IMR-90 (cell line): ENCODE results near the gene SLC37A1. TPM values are rescaled to one million over a fixed set of nuclear protein-coding genes. Genes with fewer than 3 reads are reported as not detected.

ENCODE experiments used
- ATAC-seq: fragments of 200-7000 bp; cut with Tn5 transposase; 2 replicates; pipeline ENCODE4 v1.9.1; 2020; ENCODE audit warnings: low read depth, mild to moderate bottlenecking, moderate library complexity
- BruUV-seq: library from RNA; stranded (reverse); fragments of 400-500 nt; replicated peaks from 2 replicates; lab custom pipeline; 2021; lab: Mats Ljungman, UMichigan
- CTCF ChIA-PET: fragments of 300-600 bp; formaldehyde crosslinking; extraction: SDS; loops from one replicate; lab custom pipeline; 2021; ENCODE audit warnings: antibody characterized with exemption; lab: Yijun Ruan, JAX
- POLR2A ChIA-PET: fragments of 300-600 bp; sonication (Branson Sonifier 250); formaldehyde crosslinking; loops from one replicate; lab custom pipeline; 2022; ENCODE audit warnings: antibody characterized with exemption; ENCODE audit not compliant: unreplicated experiment; lab: Charles Lee
- DNase-seq: peaks from one replicate; pipeline ENCODE4 v3.0.0; 2013
- H2AFZ ChIP-seq: replicated peaks from 2 replicates; pipeline ENCODE3; 2013; ENCODE audit warnings: low read length, mild to moderate bottlenecking; ENCODE audit not compliant: poor library complexity
- H2AK5ac ChIP-seq: 2 replicates; pipeline ENCODE4 v1.6.1; 2013; ENCODE audit warnings: low read depth, low read length, inconsistent platforms
- H2AK9ac ChIP-seq: replicated peaks from 2 replicates; pipeline ENCODE3; 2013; ENCODE audit warnings: mild to moderate bottlenecking, low read depth, low read length, moderate library complexity; ENCODE audit not compliant: poor library complexity
- H2BK120ac ChIP-seq: 2 replicates; pipeline ENCODE4 v1.6.1; 2013; ENCODE audit warnings: low read depth, low read length, inconsistent platforms
- H2BK15ac ChIP-seq: 3 replicates; pipeline ENCODE4 v1.6.1; 2013; ENCODE audit warnings: low read depth, low read length, inconsistent platforms
- H2BK20ac ChIP-seq: 2 replicates; pipeline ENCODE4 v1.6.1; 2013; ENCODE audit warnings: low read depth, mild to moderate bottlenecking, inconsistent platforms, low read length, moderate library complexity
- H2BK5ac ChIP-seq: 2 replicates; pipeline ENCODE4 v1.6.1; 2013; ENCODE audit warnings: mild to moderate bottlenecking, low read depth, low read length, inconsistent platforms; ENCODE audit not compliant: poor library complexity, severe bottlenecking
- H3K14ac ChIP-seq: replicated peaks from 2 replicates; pipeline ENCODE4 v1.6.1; 2013; ENCODE audit warnings: low read depth, low read length, inconsistent platforms
- H3K18ac ChIP-seq: 2 replicates; pipeline ENCODE4 v1.6.1; 2013; ENCODE audit warnings: low read depth, low read length, control low read depth
- H3K23ac ChIP-seq: 2 replicates; pipeline ENCODE4 v1.6.1; 2013; ENCODE audit warnings: low read depth, low read length, inconsistent platforms
- H3K27ac ChIP-seq: 2 replicates; pipeline ENCODE4 v1.5.1; 2013; ENCODE audit warnings: mild to moderate bottlenecking, control low read depth, low read length; ENCODE audit not compliant: insufficient read depth
- H3K27me3 ChIP-seq: 2 replicates; pipeline ENCODE4 v1.6.1; 2013; ENCODE audit warnings: low read length; ENCODE audit not compliant: control insufficient read depth, insufficient read depth
- H3K36me3 ChIP-seq: 2 replicates; pipeline ENCODE4 v1.6.1; 2013; ENCODE audit warnings: low read length, mixed read lengths; ENCODE audit not compliant: control insufficient read depth, insufficient read depth
- H3K4ac ChIP-seq: 2 replicates; pipeline ENCODE4 v1.6.1; 2013; ENCODE audit warnings: low read depth, low read length, inconsistent platforms
- H3K4me1 ChIP-seq: 2 replicates; pipeline ENCODE4 v1.6.1; 2013; ENCODE audit warnings: low read length, mixed read lengths; ENCODE audit not compliant: control insufficient read depth, insufficient read depth
- H3K4me2 ChIP-seq: 2 replicates; pipeline ENCODE4 v1.6.1; 2013; ENCODE audit warnings: low read depth, mild to moderate bottlenecking, control low read depth, low read length, moderate library complexity
- H3K4me3 ChIP-seq: 2 replicates; pipeline ENCODE4 v1.5.1; 2013; ENCODE audit warnings: low read depth, mild to moderate bottlenecking, control low read depth, low read length, moderate library complexity; ENCODE audit not compliant: insufficient read depth
- H3K56ac ChIP-seq: 2 replicates; pipeline ENCODE4 v1.6.1; 2013; ENCODE audit warnings: low read length, inconsistent platforms; ENCODE audit not compliant: insufficient read depth; ENCODE audit errors: extremely low read depth
- H3K79me1 ChIP-seq, 2 experiments: 2 replicates each; pipeline ENCODE4 v1.6.1; 2013; ENCODE audit warnings: low read length in 2 of 2, inconsistent platforms in 1 of 2, low read depth in 1 of 2
- H3K9ac ChIP-seq: 2 replicates; pipeline ENCODE4 v1.6.1; 2013; ENCODE audit warnings: low read depth, low read length, control low read depth
- H3K9me1 ChIP-seq: 2 replicates; pipeline ENCODE4 v1.6.1; 2013; ENCODE audit warnings: low read length, inconsistent platforms; ENCODE audit not compliant: insufficient read depth
- H3K9me3 ChIP-seq: 2 replicates; pipeline ENCODE4 v1.6.1; 2013; ENCODE audit warnings: low read length; ENCODE audit not compliant: control insufficient read depth, insufficient read depth
- H4K20me1 ChIP-seq: 2 replicates; pipeline ENCODE4 v1.6.1; 2013; ENCODE audit warnings: low read length, inconsistent platforms; ENCODE audit not compliant: insufficient read depth
- H4K5ac ChIP-seq: 2 replicates; pipeline ENCODE4 v1.6.1; 2013; ENCODE audit warnings: mild to moderate bottlenecking, low read depth, low read length, control low read depth
- H4K8ac ChIP-seq, 2 experiments: 2 replicates each; pipeline ENCODE4 v1.6.1; 2013; ENCODE audit warnings: low read depth in 2 of 2, low read length in 2 of 2, control low read depth in 1 of 2, inconsistent platforms in 1 of 2
- H4K91ac ChIP-seq: 2 replicates; pipeline ENCODE4 v1.6.1; 2013; ENCODE audit warnings: low read depth, low read length, inconsistent platforms; ENCODE audit not compliant: insufficient read depth
- BHLHE40 ChIP-seq: fragments of 150-350 bp; IDR thresholded peaks from 2 replicates; pipeline ENCODE4 v1.6.1; 2016; ENCODE audit warnings: mild to moderate bottlenecking, low read depth, low read length
- CEBPB ChIP-seq: IDR thresholded peaks from 2 replicates; pipeline ENCODE4 v1.6.1; 2012; ENCODE audit warnings: low read depth, low read length, improper control_type of control experiment
- CHD1 ChIP-seq: IDR thresholded peaks from 2 replicates; pipeline ENCODE4 v1.6.1; 2012; ENCODE audit warnings: low read depth, low read length, improper control_type of control experiment
- FOS ChIP-seq: fragments of 150-350 bp; IDR thresholded peaks from 2 replicates; pipeline ENCODE4 v1.6.1; 2016; ENCODE audit warnings: low read depth, low read length
- MAFK ChIP-seq: IDR thresholded peaks from 2 replicates; pipeline ENCODE4 v1.6.1; 2012; ENCODE audit warnings: low read depth, low read length, improper control_type of control experiment
- MAZ ChIP-seq: IDR thresholded peaks from 2 replicates; pipeline ENCODE4 v1.6.1; 2012; ENCODE audit warnings: low read depth, mild to moderate bottlenecking, low read length, improper control_type of control experiment, moderate library complexity, borderline replicate concordance
- MXI1 ChIP-seq: IDR thresholded peaks from 2 replicates; pipeline ENCODE4 v1.6.1; 2012; ENCODE audit warnings: low read depth, mild to moderate bottlenecking, low read length, moderate library complexity, borderline replicate concordance
- NFE2L2 ChIP-seq: fragments of 150-350 bp; IDR thresholded peaks from 2 replicates; pipeline ENCODE4 v1.6.1; 2016; ENCODE audit warnings: low read depth, mild to moderate bottlenecking, low read length
- POLR2A ChIP-seq: IDR thresholded peaks from 2 replicates; pipeline ENCODE4 v1.6.1; 2012; ENCODE audit warnings: mild to moderate bottlenecking, low read depth, low read length
- RAD21 ChIP-seq: IDR thresholded peaks from 2 replicates; pipeline ENCODE4 v1.6.1; 2012; ENCODE audit warnings: low read length, improper control_type of control experiment
- RCOR1 ChIP-seq: IDR thresholded peaks from 2 replicates; pipeline ENCODE4 v1.6.1; 2012; ENCODE audit warnings: mild to moderate bottlenecking, low read length, improper control_type of control experiment; ENCODE audit not compliant: insufficient replicate concordance
- RFX5 ChIP-seq: IDR thresholded peaks from 2 replicates; pipeline ENCODE4 v1.8.0; 2012; ENCODE audit warnings: low read depth, mild to moderate bottlenecking, low read length, moderate library complexity
- WGBS, 2 experiments: methylation state at CpG; one replicate each; pipeline versions ENCODE4 v1.1.5 to v1.1.7; 2013; ENCODE audit warnings: missing lambda C conversion rate in 2 of 2; ENCODE audit not compliant: insufficient read length in 1 of 2; ENCODE audit errors: extremely low coverage in 2 of 2; 5-methylcytosine and 5-hydroxymethylcytosine counted together
- dilution Hi-C: fragments of 300-500 bp; cut with HindIII; formaldehyde crosslinking; loops from one replicate; pipeline ENCODE4 v1.14.3; 2018; ENCODE audit warnings: low sequenced_read_pairs; ENCODE audit not compliant: unreplicated experiment
- in situ Hi-C: fragments of 300-500 bp; cut with MboI; formaldehyde crosslinking; loops from 3 replicates; pipeline ENCODE4 v1.14.3; 2019; ENCODE audit warnings: low sequenced_read_pairs, inconsistent platforms, mixed read lengths
- intact Hi-C: fragments of 100-400 bp; cut with micrococcal nuclease; formaldehyde crosslinking; loops from 2 replicates; pipeline ENCODE4 v1.10.0; 2022
- polyA plus RNA-seq, 3 experiments: library from polyadenylated mRNA; depleted of rRNA; stranded (reverse); fragments of >200 nt; gene quantifications; 2 replicates each; pipeline ENCODE4 v1.2.3, GENCODE V29; 2012; ENCODE audit warnings: low replicate concordance in 1 of 3
- total RNA-seq: library from RNA; depleted of rRNA; stranded (reverse); fragments of >200 nt; gene quantifications from 2 replicates; pipeline ENCODE4 v1.2.3, GENCODE V29; 2012
- TF ChIP-seq, protein P1 (sequence below): conservative IDR thresholded peaks from 2 replicates; pipeline ENCODE4 v1.5.1; 2012; ENCODE audit warnings: mild to moderate bottlenecking, low read depth, low read length, improper control_type of control experiment
- TF ChIP-seq, protein P2 (sequence below): fragments of 150-350 bp; IDR thresholded peaks from 2 replicates; pipeline ENCODE4 v1.6.1; 2016; ENCODE audit warnings: low read depth, mild to moderate bottlenecking, low read length, moderate library complexity, borderline replicate concordance
- TF ChIP-seq, protein P3 (sequence below): fragments of 150-350 bp; IDR thresholded peaks from 2 replicates; pipeline ENCODE4 v1.6.1; 2017; ENCODE audit warnings: mild to moderate bottlenecking, antibody characterized with exemption, low read length, low read depth

SLC37A1 gene
- total and polyA plus RNA-seq, 2 of the 4 experiments (the other 2 are of a cell fraction) = 0.36 to 0.48 TPM

DNA sequence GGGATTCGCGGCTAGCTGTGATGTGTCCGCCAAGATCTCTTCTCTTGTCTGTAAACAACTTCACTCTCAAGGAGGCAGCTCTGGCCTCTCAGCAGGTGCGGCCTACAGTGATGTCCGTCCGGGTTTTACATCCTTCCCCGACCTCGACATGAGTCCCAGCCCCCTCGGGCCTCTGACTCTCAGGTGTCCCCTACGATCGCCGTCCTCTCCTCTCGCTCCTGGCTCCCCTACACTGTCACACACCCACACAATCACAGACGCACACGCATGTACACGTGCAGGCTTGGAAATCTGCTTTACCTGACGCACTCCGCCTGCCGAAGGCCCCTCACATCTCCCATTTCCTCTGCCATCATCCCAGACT lies 16.8 kb upstream of the SLC37A1 start (continued):
- TF ChIP-seq MAZ (no peak), RFX5 (no peak), MAFK (no peak)

DNA sequence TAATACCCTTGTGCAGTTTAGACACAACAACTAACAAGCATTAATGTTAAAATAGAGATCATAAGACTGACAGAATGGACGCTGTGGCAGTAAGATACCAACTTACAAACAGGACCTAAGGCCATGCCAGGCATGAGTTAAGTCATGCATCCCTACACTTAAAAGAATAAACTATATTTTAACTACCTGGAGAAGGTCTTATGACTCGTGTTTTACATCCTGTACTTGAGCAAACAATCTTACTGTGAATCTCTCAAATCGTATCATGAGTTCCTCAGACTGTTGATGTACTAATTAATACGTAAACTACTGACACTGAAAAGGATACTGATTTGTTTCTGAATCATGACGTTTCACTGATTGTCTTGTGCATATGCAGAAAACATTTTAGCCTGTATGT lies 15.6 kb upstream of the SLC37A1 start:
- no CpG with 5 or more reads among the region's 5 CpGs for WGBS, 2 experiments
- no peak overlapping the region for H4K5ac ChIP-seq
- H2BK15ac ChIP-seq = no peak overlapping the region
- no TSS peak for BruUV-seq
- POLR2A ChIA-PET = no interaction called here
- intact Hi-C loops = no loop called here
- CTCF ChIA-PET = no interaction called here
- no peak overlapping the region for H2BK5ac ChIP-seq
- H3K9me3 ChIP-seq = no peaks in the 10 kb centered on the region
- in situ Hi-C loops = no loop called here
- no peak overlapping the region for H3K18ac ChIP-seq
- H3K27me3 ChIP-seq = peaks cover 5% of the 10 kb centered on the region
- H3K4me1 ChIP-seq = no peaks in the 10 kb centered on the region
- no peak overlapping the region for H3K4ac ChIP-seq
- H2AK9ac ChIP-seq = no peak overlapping the region
- H2BK120ac ChIP-seq = no peak overlapping the region
- no peak overlapping the region for H3K4me2 ChIP-seq
- no peak for ATAC-seq
- H4K8ac ChIP-seq = no peak overlapping the region
- no peaks in the 10 kb centered on the region for H3K36me3 ChIP-seq
- dilution Hi-C loops = no loop called here
- H2BK20ac ChIP-seq = no peak overlapping the region
- H3K14ac ChIP-seq = no peak overlapping the region
- no peak overlapping the region for H2AK5ac ChIP-seq
- H2AFZ ChIP-seq = no peak overlapping the region
- no peak overlapping the region for H4K91ac ChIP-seq
- no peak overlapping the region for H3K56ac ChIP-seq
- H3K79me1 ChIP-seq = no peaks in the 10 kb centered on the region
- H3K23ac ChIP-seq = no peak overlapping the region
- H3K4me3 ChIP-seq = no peak overlapping the region
- no peaks in the 10 kb centered on the region for H4K20me1 ChIP-seq
- no peak overlapping the region for H3K27ac ChIP-seq
- DNase-seq = no peak
- H3K9ac ChIP-seq = no peak overlapping the region
- H3K9me1 ChIP-seq = 0 out of 2 replicates have a peak, but pooled peaks cover 4% of the 10 kb centered on the region
- TF ChIP-seq, protein P1, sequence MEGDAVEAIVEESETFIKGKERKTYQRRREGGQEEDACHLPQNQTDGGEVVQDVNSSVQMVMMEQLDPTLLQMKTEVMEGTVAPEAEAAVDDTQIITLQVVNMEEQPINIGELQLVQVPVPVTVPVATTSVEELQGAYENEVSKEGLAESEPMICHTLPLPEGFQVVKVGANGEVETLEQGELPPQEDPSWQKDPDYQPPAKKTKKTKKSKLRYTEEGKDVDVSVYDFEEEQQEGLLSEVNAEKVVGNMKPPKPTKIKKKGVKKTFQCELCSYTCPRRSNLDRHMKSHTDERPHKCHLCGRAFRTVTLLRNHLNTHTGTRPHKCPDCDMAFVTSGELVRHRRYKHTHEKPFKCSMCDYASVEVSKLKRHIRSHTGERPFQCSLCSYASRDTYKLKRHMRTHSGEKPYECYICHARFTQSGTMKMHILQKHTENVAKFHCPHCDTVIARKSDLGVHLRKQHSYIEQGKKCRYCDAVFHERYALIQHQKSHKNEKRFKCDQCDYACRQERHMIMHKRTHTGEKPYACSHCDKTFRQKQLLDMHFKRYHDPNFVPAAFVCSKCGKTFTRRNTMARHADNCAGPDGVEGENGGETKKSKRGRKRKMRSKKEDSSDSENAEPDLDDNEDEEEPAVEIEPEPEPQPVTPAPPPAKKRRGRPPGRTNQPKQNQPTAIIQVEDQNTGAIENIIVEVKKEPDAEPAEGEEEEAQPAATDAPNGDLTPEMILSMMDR = no peak
- TF ChIP-seq RAD21 (no peak), POLR2A (no peak), MAZ (no peak), FOS (no peak), BHLHE40 (no peak), CHD1 (no peak), RCOR1 (no peak), NFE2L2 (no peak), MXI1 (no peak), MAFK (no peak), CEBPB (no peak)
- TF ChIP-seq, protein P2, sequence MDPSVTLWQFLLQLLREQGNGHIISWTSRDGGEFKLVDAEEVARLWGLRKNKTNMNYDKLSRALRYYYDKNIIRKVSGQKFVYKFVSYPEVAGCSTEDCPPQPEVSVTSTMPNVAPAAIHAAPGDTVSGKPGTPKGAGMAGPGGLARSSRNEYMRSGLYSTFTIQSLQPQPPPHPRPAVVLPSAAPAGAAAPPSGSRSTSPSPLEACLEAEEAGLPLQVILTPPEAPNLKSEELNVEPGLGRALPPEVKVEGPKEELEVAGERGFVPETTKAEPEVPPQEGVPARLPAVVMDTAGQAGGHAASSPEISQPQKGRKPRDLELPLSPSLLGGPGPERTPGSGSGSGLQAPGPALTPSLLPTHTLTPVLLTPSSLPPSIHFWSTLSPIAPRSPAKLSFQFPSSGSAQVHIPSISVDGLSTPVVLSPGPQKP = no peak
- TF ChIP-seq, protein P3, sequence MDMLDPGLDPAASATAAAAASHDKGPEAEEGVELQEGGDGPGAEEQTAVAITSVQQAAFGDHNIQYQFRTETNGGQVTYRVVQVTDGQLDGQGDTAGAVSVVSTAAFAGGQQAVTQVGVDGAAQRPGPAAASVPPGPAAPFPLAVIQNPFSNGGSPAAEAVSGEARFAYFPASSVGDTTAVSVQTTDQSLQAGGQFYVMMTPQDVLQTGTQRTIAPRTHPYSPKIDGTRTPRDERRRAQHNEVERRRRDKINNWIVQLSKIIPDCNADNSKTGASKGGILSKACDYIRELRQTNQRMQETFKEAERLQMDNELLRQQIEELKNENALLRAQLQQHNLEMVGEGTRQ = no peak
